ENCODE results near the gene USO1. TPM values are rescaled to one million over a fixed set of nuclear protein-coding genes. Genes with fewer than 3 reads are reported as not detected.

Gene USO1
- total and polyA plus RNA-seq, 2 of the 8 experiments (the other 6 are each of a cell fraction or from before 2014, with no cell fraction given): 57.3 to 198 TPM

GRCh38 chr4:75843596-75843995 is 119.2 kb downstream of the USO1 start:
- 91% methylated on average over 4 of the region's 4 CpGs; no CpG with 5 or more reads in 1 of the 2 experiments for WGBS, 2 experiments (ENCODE audit: extremely low coverage in 1 of 2, insufficient coverage in 1 of 2, insufficient read length in 1 of 2, insufficient replicate concordance in 2 of 2, low coverage in 1 of 2, low lambda C conversion rate in 2 of 2, missing lambda C conversion rate in 1 of 2)
- CTCF ChIA-PET (ENCODE audit: partially characterized antibody): interaction anchor here (1.1 to 1.4 kb wide), 2 partner anchors 10 to 189 kb away, joined by 3 read pairs; no protein-coding TSS in a partner anchor

More at GRCh38 chr4:75843596-75843995, 119.2 kb downstream of the USO1 start:
- Histone ChIP-seq H4K5ac (ENCODE audit: insufficient read length, low read depth, low read length) (no peak overlapping the region), H2BK5ac (ENCODE audit: low read depth, low read length) (no peak overlapping the region), H2BK120ac (replicated peaks; ENCODE audit: low read depth, low read length) (no peak overlapping the region), H2BK15ac (ENCODE audit: low read length) (no peak overlapping the region), H3K27ac (ENCODE audit: low read depth, low read length) (no peak overlapping the region), H3K4ac (replicated peaks; ENCODE audit: insufficient read length, low read depth, low read length) (no peak overlapping the region), H2BK12ac (ENCODE audit: low read depth, low read length) (no peak overlapping the region), H3K56ac (replicated peaks; ENCODE audit: insufficient read length, low read depth, low read length) (no peak overlapping the region), H3K23ac (ENCODE audit: insufficient read length) (no peak overlapping the region), H2BK20ac (ENCODE audit: low read length) (no peak overlapping the region), H3K14ac (ENCODE audit: insufficient read length) (no peak overlapping the region), H3K4me2 (ENCODE audit: insufficient read depth in 1 of 2, low read depth in 2 of 2, low read length in 2 of 2) (no peak overlapping the region), H3K9me3 (ENCODE audit: insufficient read depth in 2 of 2, low read depth in 1 of 2, low read length in 1 of 2) (no peaks in the 10 kb centered on the region), H3K4me1 (replicated peaks in 1 of 4; ENCODE audit: control insufficient read depth in 3 of 4, insufficient read depth in 4 of 4, low read length in 3 of 4) (peaks cover 0 to 8% (median 4%) of the 10 kb centered on the region in 4 experiments; a peak in 3 of 7 replicates), H3K4me3 (ENCODE audit: extremely low read depth in 1 of 4, insufficient read depth in 2 of 4, low read depth in 3 of 4, low read length in 4 of 4) (no peak overlapping the region), H3K9ac (replicated peaks in 1 of 4; ENCODE audit: extremely low read depth in 1 of 4, low read depth in 3 of 4, low read length in 3 of 4) (no peak overlapping the region), H2AFZ (ENCODE audit: low read length) (0 out of 2 replicates have a peak overlapping the region, but pooled peaks have one; percentile 33), H3K27me3 (replicated peaks in 1 of 4; ENCODE audit: control insufficient read depth in 3 of 4, extremely low read depth in 1 of 4, insufficient read depth in 3 of 4, low read length in 3 of 4) (peaks cover 0 to 2% (median 0%) of the 10 kb centered on the region in 4 experiments; a peak in 1 of 7 replicates), H4K20me1 (replicated peaks in 1 of 2; ENCODE audit: control insufficient read depth in 1 of 2, insufficient read depth in 2 of 2, low read length in 2 of 2) (no peaks in the 10 kb centered on the region), H3K36me3 (ENCODE audit: control insufficient read depth in 2 of 4, insufficient read depth in 4 of 4, low read length in 3 of 4) (no peaks in the 10 kb centered on the region), H4K8ac (ENCODE audit: extremely low read depth, insufficient read depth, low read length) (no peak overlapping the region), H3K18ac (ENCODE audit: extremely low read depth, low read length) (no peak overlapping the region), H3K79me2 (ENCODE audit: control insufficient read depth in 1 of 2, insufficient read depth in 2 of 2, low read length in 2 of 2) (no peaks in the 10 kb centered on the region), H3K23me2 (ENCODE audit: low read depth, low read length) (no peaks in the 10 kb centered on the region), H2AK5ac (ENCODE audit: low read depth, low read length) (no peak overlapping the region), H4K91ac (replicated peaks; ENCODE audit: insufficient read length, low read length) (no peak overlapping the region), H3K79me1 (ENCODE audit: low read depth, low read length) (no peaks in the 10 kb centered on the region)
- no peak for DNase-seq (ENCODE audit: low read depth in 1 of 2, low spot score in 2 of 2)
- POLR2A ChIA-PET (ENCODE audit: partially characterized antibody): interaction anchor here (0.7 kb wide), 3 partner anchors 133 to 175 kb away, joined by 3 read pairs; no protein-coding TSS in a partner anchor
- no peak for TF ChIP-seq RAD21 (IDR thresholded peaks at IDR 0.05 in 1 of 2, conservative IDR thresholded peaks at IDR 0.05 in 1 of 2; ENCODE audit: low read depth in 2 of 2, low read length in 2 of 2)
- no peak for TF ChIP-seq KDM5A (IDR thresholded peaks at IDR 0.05; ENCODE audit: low read length)
- no peak for TF ChIP-seq CEBPB (IDR thresholded peaks at IDR 0.05; ENCODE audit: low read depth, low read length)
- no peak for TF ChIP-seq ASH2L (IDR thresholded peaks at IDR 0.05; ENCODE audit: low read length)
- no peak for TF ChIP-seq CHD1 (IDR thresholded peaks at IDR 0.05; ENCODE audit: low read depth, low read length)
- no peak for FAIRE-seq
